Globus pallidus (tissue), 1 donor: Measurements from ENCODE around the gene KCNG1.
A peak's percentile ranks its signal among the peaks of the same experiment; 100 is the strongest.

ENCODE experiments used
- DNase-seq: peaks from one replicate; pipeline ENCODE4 v3.0.0-alpha.2; 2015; ENCODE audit warnings: low spot score

KCNG1 gene

DNA sequence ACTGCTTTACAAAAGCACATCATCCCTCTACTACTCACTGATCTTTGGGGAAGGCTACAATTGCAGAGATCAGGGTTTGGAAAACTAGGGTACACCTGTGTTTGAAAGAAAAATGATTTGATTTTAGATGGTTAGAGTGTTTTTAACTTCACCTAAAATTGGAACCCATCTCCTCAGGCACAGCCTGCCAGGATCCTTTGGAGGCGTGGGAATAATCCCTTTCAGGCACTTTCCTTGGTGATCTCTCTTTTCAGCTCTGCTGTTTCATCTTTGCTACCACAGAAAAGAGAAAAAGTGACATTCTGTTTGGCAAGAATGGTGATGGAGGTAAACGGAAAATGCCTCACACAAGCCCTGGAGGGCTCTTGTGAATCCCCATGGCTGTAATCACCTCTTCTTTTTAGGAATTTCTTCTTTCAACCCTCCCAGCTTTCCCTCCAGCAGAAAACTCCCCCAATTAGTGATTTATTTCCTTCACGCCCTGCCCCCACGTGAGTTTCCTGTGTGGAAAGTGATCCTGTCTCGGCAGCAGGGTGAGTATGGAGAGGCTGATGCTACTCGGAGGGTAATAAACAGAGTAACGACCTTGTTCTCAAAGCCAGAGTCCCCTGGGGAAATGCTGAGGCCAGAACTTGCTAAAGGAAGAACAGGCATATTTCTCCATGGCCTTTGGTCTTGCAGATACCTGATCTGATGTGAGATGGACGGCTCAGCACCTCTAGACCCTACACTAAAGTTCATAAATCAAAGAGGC lies 9.2 kb downstream of the KCNG1 start:
- DNase-seq = no peak

DNA sequence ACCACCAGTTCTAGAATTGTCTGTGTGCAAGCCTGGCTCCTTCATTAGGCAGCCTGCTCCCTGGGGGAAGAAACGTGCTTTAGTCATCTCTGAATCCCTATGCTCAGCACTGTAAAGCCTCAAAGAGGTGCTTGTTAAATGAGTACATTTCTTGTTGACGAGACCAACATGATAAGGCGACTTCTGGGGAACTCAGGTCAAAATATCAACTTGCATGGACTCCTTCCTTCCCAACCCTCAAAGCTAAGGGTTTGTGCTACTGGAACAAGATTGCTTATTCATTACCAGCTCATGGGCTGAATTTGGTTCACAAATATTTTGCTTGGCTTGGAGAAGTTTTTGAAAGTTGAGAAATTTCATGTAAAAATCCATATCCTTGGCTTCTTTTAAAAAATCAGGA lies 10.6 kb downstream of the KCNG1 start:
- no peak for DNase-seq

DNA sequence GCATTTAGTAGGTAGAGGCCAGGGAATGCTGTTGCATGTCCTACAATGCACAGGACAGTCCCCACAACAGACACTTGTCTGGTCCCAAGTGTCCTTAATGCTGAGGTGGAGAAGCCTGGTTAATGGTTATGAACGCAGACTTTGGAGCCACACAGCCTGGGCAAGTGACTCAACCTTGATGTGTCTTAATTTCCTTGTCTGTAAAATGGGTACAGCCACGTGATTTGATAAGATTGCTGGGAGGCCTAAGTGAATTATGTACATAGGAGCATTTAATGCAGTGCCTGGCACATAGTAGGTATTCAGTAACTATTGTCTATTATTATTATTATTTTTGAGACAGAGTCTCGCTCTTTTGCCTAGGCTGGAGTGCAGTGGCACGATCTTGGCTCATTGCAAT lies 11.4 kb downstream of the KCNG1 start:
- no peak for DNase-seq

DNA sequence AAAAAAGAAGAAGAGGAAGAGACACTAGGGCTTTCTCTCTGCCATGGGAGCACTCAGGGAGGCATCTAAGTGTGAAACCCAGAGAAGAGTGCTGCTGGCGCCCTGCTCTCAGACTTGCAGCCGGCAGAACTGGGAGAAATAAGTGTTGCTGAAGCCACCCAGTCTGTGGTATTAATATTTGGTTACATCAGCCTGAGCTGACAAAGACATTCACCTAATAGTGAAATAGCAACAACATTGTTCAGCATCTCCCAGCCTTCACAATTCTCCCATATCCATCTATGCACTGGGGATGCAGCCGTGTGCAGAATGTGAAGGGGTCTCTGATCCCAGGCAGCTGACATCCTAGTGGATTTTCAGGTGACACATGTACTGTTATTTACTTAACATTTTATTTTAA lies 12.0 kb downstream of the KCNG1 start:
- DNase-seq = no peak

DNA sequence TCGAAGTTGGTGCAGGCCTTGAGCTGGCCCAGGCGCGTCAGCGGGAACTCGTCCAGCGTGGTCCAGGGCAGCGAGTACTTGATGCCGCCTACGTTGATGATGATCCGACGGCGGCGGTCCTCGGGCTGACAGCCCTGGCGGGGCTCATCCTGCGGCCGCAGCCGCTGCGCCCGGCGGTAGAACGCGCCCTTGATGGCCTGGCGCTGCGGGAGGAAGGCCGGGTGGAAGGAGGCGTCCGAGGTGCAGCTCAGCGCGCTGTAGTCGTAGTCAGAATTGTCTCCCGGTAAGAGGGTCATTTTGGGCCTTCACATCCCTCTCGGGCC lies 12.9 kb downstream of the KCNG1 start:
- no peak for DNase-seq

DNA sequence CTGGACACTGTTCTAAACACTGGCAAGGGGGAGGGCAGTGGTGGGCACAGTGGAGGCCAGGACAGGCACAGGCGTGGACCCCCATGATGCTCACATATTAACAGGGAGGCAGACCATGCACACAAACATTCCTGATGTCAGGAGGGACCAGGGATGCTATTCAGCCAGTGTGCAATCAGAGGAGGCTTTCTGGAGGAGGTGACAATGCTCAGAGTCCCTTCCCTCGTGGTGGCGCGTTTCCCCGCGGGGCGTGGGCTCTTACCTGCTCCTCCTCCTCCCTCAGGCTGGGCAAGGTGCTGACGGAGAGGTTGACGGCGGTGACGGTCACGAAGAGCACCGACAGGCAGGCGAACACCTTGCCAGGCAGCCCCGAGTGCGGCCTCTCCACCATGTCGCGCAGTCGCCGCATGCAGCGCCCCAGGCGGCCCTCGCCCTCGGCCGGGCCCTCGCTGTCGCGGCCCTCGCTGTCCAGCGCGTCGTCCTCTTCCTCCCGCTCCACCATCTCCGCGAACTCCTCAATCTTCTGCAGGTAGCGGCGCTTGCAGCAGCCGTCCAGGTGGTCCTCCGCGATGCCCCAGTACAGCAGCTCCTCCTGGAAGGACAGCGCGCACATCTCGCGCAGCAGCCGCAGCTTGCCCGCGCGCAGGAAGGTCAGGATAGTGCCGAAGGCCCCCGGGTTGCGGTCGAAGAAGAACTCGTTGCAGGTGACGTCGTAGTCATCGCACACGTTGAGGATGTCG lies 13.4 kb downstream of the KCNG1 start:
- no peak for DNase-seq

DNA sequence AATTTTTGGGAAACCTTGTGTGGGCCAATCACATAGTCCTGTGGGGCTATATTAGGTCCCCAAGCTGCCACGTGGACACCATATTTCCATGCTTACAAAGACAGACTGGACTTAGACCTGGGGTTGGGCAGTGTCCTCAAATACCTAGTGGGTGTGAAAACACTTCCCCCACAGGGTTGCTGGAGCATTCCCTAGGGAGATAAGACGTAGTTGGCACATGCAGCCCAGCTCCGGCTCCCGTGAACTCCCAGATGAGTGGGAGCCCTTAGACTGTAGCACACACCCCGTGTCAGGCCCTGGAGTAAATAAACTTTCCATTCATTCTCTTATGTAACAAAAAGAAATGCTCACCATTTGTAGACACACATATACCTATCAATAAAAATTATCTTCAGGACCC lies 14.2 kb downstream of the KCNG1 start:
- no peak for DNase-seq

DNA sequence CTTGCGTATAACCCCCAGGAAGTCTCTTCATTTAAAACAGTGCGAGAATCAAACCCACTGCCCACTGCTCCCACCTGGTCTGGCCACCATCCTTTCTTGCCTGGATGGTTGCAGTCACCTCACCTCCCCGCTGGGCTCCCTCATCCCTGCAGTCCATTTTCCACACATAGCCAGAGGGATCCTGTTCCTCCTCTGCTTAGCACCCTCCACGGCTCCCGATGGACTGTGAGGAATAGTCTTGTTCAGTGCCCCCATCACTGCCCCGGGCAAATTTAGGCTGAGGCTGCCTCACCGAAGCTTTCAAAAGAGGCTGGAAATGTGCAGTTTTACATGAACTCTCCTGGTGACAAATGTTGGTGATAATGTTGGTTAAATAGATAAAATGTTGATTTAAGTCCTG lies 17.7 kb downstream of the KCNG1 start:
- no peak for DNase-seq

DNA sequence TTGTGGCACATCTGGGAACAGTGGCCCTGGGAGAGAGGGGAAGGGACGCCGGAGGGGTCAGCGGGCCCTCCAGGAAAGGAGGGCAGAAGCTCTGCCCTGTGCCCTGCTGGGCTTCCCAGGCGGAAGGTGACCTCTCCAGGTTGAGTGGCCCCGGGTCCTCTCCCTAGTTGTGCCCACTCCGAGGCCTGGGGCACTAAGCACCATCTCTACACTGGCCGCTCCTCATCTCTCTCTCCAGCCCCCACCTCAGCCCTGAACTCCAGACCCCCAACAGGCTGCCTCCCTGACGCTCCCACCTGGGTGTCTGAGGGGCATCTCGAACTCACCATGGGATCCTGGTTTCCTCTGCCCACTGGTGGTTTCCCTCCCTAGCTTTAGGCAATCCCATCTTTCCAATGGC lies 18.1 kb downstream of the KCNG1 start:
- DNase-seq = no peak

DNA sequence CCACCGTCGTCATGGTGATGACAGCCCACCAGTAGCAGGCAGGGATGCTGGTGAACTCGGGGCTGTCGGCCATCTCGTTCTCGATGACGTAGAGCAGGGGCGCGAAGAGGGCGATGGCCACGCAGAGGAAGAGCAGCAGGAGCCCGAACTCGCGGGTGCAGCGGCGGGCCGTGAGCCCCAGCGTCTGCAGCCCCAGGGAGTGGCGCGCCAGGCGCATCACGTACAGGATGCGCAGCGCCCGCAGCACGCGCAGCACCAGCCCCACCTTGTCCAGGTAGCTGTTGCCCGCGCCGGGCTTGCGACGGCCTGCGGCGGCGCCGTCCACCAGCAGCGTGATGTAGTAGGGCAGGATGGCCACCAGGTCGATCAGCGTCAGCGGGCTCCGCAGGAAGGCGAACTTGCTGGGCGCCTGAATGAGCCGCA lies 18.6 kb downstream of the KCNG1 start:
- no peak for DNase-seq

DNA sequence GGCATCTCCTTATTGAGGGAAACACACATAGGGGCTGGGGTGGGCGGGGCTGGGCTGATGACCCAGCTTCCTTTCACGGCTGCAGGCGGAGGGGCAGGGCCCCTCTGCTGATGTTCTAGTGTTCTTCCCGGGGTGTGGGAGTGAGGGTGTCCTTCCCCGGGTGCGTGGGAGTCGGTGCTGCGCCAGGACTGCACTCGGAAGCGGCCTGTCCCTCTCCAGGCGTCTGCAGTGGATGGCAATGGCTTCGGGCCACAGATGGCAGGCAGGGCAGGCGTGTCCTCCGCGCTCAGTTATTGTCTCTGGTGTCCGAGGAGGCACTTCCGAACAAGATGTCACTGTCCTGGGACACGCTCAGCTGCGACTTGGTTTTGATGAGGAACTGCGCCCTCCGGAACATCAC lies 19.2 kb downstream of the KCNG1 start:
- no peak for DNase-seq

DNA sequence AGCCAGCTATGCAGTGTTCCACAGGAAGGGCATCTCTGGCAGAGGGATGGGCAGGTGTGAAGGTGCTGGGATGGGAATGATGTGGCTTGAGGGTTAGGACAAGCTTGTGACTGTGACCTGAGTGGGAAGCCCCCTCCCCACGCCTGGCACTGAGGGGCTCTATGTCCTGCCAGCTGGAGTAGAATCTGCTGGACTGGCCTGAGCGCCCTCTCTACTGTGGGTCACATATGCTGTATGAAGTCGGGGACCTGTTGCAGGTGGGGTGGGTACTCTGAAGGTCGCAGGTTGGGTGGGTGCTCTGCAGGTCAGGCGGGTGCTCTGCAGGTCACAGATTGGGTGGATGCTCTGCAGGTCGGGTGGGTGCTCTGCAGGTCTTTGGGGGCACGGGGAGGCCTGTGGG lies 20.3 kb downstream of the KCNG1 start:
- no peak for DNase-seq

DNA sequence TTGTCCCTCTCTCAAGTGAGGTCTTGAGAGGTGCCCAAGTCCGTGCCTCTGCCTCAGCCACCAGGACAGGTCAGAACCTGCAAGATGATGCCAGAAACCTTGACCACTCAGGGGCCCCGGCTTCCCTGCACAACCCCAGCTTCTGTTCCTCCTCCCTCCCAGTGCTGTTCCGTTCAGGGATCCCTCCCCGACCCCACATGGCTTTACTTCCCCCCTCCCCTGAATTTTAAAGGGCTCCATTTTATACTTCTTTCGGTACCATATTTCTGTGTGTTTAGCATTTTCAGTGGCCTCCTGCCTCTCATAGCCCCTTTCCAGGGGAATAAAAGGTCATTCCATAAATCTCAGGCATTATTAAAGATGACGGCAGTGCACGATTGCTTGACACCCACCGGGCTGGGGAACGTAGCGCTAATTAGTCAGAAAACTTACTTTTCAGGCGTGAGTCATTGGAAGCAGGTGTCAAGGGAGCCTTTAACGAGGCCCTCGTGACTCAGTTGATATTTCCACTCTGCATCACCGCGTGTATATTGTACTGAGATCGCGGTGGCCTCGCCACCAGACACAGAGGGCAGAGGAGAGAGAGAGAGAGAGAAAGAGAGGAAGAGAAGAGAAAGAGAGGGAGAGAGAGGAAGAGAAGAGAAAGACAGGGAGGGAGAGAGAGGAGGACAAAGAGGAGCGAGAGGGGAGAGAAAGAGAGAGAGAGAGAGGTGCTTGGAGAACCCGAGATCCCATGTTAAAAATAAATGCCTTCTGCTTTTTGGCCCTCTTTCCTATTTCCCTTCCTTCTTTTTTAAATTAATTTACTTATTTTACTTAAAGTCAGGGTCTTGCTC lies 21.3 kb downstream of the KCNG1 start:
- no peak for DNase-seq

DNA sequence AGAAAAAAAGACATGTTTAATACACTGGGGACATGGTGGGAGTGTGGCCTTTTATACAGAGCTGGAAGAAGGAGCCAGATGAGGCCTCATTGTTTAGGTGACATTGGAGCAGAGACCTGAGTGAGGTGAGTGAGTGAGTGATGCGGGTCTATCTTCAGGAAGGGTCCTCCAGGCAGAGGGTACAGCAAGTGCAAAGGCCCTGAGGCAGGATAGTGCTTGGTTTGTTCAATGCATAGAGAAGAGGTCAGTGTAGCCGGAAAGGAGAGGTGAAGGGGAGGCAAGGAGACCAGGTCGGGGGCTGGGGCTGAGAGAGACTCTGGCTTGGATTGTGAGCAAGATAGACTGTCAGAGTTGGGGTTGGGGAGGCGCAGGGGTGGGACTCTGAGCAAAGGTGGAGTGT lies 23.6 kb downstream of the KCNG1 start:
- DNase-seq = no peak

DNA sequence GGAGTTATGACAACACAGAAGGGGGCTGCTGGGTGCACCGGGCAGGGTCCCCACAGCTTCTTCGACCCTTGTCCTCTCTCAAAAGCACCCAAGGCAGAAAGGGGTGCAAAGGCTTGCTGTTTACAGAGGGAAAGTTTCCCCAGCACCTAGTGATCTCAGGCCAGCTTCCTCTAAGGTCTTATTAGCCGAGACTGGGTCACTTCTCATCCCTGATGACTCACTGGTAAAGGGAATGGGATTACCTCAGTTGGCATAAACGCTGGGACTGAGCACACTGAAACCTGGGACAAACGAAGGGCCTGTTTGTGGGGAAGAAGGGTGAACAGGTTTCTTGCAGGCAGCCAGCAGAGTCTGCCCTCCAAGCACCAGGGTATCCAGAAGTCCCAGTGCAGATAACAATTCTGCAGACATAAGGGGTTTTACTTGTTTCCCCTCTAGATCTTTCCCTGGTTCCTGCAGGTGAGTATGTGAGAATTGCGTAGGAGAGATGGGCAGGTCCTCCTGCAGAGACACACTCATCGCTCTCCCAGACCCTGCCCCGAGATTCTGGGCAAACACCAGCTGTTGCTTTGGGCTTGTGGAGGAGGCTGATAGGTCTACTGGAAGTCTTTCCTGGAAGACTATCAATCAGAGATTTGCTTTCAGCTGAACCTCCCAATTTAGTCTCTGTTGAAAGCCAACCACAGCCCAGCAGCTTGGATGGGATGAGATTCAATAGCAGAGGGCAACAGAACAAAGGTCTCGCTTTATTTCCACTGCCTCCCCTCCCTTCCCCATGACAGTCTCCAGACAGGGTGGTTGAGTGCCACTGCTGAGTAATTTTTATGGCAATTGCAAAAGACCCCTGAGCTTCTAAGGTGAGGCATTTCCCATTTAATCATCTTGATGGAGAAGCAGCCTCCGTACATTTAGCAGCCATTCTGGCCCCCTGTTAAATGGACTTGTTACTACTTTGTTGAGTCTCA lies 25.7 kb downstream of the KCNG1 start:
- DNase-seq = peak; percentile 24

DNA sequence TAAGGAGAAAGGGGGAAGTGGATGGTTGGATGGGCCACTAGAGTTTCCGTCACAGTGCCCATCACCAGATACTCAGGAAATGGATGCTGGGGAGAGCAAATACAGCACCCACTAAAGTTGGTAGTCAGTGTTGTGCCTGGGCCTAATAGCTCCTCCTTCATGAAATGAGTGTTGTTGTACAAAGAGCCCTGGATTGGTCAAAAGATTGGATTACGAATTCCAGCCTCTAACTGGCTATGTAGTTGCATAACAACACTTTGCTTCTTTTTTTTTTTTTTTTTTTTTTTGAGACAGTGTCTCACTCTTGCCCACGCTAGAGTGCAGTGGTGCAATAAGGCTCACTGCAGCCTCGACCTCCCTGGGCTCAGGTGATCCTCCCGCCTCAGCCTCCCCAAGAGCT lies 27.4 kb downstream of the KCNG1 start:
- DNase-seq = no peak

DNA sequence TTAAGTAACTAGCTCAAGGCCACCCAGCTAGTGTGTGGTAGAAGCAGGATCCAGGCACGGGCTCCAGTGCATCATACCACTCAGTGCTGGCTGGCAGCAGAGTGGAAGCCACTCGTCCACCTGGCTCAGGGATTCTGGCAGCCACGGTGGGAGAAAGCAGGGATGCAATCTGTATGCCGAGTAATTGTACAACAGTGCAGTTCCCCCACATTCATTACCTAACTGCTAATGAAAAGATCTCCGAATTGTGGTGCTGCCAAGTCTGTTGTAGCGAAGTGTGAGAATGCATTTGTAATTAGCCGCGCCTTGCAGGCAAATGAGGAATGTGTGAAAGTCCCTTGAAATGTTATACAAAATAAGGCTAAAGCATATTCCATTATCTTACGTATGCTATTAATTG lies 29.0 kb downstream of the KCNG1 start:
- no peak for DNase-seq

DNA sequence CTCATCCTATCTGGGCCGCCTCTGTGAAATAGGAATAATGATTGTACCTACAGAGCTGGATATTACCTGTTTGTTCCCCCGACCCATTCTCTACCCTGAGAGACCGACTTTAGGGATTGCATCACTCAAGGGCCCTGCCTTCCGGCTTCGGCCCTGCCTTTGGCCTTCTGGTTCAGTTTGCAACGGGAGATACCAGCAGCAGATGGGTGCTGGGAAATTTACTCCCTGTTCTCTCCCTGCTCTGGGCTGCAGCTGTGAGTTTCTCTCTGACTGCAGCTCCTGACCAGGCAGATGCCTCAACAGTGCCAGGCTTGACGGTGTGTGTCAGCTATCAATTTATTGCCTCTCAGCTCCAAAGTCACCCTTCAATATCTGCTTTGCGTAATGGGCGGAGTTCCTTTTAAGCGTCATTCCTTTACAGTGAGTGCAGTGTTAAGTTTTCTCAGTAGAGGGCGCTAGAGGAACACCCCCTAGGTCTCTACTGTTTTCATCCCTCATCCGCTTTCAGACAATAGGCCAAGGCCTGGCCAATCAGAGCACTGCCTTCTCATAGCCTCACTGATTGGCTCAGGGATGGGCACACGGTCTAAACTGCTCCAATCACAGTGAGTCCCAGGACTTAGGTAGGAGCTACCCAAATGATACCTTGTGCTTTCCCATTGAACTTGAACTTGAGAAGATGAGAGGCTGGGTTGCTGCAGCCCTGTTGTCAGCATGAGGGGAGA lies 30.0 kb downstream of the KCNG1 start:
- no peak for DNase-seq

DNA sequence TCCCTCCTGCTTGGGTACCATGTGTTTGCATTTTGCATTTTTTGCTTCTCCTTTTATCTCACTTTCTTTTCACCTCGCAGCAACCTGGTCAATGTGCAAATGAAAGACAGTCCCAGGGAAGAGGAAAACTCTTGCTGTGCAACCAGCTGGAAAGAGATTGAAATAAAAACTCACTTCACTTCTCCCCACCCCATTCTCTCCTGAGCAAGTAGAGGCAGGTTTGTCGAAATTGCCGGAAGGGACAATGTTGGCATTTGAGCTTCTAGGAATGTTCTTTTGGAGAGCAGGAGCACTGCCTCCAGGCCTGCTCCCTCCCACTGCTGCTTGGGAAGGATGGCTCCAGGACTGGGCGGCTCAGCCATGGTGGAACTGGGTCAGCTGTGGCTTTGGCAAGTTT lies 30.6 kb downstream of the KCNG1 start:
- DNase-seq = no peak

DNA sequence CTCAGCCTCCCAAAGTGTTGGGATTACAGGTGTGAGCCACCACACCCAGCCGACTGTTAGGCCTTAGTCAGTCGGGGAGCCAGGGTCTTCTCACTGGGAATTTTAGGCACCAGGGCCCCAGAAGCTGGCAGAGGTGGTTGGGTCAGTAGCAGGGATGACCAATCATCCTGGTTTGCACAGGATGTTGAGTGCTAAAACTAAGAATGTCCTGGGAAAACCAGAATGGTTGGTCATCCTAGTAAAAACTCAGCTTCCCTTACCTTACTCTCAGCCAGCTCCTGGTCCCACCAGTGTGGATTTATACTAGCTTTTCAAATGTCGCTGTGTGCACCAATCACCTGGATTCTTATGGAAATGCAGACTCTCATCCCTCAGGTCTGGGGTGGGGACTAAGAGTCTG lies 31.8 kb downstream of the KCNG1 start:
- no peak for DNase-seq

DNA sequence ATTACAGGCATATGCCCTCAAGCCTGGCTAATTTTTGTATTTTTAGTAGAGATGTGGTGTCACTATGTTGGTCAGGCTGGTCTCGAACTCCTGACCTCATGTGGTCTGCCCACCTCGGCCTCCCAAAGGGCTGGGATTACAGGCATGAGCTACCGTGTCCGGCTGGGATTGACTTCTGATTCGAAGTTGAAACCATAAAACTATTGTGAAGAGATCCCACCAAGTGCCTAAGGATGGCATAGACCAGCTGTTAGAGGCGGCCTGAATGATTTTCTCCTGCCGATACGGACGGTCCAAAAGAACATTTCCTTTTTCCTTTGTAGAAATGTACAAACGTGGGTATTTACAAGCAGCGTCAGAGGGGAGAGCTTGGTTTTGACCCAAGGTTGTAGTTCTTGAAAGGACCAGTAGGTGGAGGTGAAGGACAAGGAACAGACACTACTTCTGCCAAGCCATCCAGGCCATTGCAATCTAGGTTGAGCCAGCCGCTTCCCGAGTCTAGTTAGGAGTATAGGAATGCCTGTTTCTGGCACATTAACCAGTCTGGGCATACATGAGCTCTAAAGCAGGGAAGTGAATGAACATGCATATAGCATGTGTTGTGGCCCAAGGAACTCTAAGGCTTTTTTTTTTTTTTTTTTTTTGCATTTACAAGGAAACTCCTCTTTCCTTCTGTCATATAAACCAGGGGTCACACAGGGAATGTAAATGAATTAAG lies 35.3 kb downstream of the KCNG1 start:
- DNase-seq = peak; percentile 73
